ENCODE measurements around the gene HMMR.
"Not testable (repeated sequence)": the region's sequence is repeated elsewhere in the genome, so short reads cannot be mapped to it uniquely, and the experiment has no call there.

The HMMR gene, protein sequence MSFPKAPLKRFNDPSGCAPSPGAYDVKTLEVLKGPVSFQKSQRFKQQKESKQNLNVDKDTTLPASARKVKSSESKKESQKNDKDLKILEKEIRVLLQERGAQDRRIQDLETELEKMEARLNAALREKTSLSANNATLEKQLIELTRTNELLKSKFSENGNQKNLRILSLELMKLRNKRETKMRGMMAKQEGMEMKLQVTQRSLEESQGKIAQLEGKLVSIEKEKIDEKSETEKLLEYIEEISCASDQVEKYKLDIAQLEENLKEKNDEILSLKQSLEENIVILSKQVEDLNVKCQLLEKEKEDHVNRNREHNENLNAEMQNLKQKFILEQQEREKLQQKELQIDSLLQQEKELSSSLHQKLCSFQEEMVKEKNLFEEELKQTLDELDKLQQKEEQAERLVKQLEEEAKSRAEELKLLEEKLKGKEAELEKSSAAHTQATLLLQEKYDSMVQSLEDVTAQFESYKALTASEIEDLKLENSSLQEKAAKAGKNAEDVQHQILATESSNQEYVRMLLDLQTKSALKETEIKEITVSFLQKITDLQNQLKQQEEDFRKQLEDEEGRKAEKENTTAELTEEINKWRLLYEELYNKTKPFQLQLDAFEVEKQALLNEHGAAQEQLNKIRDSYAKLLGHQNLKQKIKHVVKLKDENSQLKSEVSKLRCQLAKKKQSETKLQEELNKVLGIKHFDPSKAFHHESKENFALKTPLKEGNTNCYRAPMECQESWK

DNA sequence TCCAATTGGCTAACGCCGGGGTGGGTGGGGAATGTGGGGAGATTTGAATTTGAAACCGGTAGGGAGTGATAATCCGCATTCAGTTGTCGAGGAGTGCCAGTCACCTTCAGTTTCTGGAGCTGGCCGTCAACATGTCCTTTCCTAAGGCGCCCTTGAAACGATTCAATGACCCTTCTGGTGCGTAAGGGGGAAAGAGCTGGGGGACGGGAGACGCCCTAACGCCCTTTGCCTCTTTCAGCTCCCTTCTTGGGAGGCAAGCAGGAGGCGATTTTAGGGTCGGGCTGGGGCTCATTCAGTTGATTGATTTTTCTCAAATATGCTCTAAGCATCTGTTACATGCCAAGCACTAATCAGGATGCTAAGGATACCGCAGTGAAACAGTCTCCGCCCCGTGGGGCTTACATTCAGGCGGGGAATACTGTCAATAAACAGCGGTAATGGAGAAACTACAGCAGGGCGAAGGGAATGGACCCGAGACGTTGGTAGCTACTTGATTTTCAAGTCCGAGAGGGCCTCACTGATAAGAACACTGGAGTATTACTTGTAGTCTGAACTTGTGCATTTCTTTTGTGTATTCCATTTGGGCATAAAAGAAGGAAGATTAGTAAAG, at the start of gene HMMR:
Gene HMMR (plus strand): TSS at position 71 of the 610 bp plus-strand sequence. CDS start 61 bp downstream, at position 132.
- no peak for DNase-seq (ENCODE audit: low read depth in 2 of 3, low spot score in 1 of 3)

DNA sequence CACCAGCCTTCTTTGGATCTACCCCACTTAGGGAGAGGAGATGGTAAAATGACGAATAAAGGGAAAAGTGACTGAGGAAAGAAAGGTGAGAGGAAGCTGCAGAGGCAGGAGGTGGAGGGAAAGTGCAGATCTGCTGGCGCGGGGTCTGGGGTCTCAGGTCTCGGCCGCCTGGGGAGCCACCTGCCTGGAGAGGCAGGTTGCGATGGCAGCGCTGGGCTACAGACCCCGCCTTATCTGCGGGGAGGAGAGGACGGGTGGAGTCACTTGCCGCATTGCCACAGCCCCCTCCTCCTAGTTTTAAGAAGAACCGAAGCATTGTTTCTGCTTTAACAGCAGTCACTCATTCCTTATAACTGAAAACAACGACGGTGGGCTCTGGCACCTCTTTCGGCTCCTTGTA, 44.8 kb upstream of the HMMR start:
- DNase-seq (ENCODE audit: low read depth in 2 of 3, low spot score in 1 of 3), result not testable (repeated sequence)

DNA sequence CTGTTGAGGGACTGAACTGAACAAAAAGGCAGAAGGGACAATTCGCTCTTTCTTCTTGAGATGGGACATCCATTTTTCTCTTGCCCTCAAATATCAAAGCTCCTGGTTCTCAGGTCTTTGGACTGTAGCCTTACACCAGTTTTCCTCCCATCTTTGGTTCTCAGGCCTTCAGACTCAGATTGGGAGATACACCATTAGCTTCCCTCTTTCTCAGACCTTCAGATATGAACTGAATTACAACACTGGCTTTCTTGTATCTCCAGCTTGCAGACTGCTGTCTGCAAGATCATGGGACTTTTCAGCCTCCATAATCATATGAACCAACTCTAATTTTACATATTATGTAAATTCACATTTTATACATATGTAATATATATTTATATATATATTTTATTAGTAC, 35.6 kb upstream of the HMMR start:
- no peak for DNase-seq (ENCODE audit: low read depth in 2 of 3, low spot score in 1 of 3)

DNA sequence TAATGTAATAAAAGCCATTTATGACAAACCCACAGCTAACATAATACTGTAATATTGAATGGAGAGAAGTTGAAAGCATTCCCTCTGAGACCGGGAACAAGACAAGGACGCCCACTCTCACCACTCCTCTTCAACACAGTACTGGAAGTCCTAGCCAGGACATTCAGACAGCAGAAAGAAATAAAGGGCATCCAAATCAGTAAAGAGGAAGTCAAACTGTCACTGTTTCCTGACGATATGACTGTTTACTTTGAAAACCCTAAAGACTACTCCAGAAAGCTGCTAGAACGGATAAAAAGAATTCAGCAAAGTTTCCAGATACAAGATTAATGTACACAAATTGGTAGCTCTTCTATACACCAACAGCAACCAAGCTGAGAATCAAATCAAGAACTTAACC, 34.3 kb upstream of the HMMR start:
- not testable (repeated sequence) for DNase-seq (ENCODE audit: low read depth in 2 of 3, low spot score in 1 of 3)

DNA sequence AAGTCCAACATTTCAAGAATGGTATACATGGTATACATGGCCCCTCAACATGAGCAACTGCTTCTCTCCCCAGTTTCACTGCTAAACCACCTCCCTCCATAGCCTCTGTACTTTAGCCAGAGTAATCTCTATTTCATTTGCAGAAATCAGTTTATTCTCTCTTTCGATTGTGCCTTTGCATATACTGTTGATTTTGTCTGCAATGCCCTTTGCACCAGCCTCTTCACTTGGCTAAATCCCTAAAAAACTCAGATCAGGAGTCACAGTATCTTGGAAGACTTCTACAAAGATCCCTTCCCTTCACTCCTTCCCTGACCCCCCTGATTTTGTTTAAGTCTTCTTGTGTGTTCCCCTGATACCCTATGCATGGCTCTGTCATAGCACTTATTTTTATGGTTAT, 27.9 kb upstream of the HMMR start:
- no peak for DNase-seq (ENCODE audit: low read depth in 2 of 3, low spot score in 1 of 3)

DNA sequence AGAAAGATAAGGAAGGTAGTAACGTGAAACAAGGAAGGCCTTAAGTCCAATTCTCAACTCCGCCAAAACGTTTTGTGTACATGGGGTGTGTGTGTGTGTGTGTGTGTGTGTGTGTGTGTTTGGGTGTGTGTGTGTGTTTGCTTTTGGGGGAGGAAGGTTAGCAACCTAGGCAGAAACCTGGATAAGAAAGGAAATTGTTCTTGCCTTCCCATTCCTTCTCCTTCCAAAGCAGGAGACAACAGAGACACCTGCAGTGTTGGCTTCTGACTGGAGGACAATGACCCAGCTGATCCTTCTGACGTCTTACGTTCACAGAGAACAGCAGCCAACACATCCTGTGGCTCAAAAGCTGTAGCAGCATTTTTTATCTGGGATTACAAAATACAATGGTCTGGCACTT, 27.2 kb upstream of the HMMR start:
- no peak for DNase-seq (ENCODE audit: low read depth in 2 of 3, low spot score in 1 of 3)

DNA sequence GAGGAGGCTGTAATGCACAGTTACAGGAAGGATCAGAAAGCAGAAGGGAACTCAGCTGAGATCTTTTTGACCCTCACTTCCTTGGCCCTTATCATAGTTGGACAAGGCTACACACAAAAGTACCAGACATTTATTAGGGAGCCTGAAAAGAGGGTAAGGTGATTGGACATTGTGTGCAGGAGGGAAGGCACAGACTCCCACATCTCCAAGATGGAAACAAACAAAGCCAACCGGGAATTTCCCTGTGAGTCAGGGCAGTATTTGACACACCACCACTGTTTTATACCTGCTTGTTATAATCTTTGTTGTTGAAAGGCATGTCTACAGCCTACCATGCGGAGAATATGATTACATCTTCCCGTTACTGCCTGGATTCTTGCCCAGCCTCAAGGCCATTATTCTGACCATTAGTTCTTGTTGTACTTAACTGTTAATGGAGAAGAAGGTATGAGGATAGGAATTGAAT, 26.0 kb upstream of the HMMR start:
- DNase-seq (ENCODE audit: low read depth in 2 of 3, low spot score in 1 of 3), result no peak

DNA sequence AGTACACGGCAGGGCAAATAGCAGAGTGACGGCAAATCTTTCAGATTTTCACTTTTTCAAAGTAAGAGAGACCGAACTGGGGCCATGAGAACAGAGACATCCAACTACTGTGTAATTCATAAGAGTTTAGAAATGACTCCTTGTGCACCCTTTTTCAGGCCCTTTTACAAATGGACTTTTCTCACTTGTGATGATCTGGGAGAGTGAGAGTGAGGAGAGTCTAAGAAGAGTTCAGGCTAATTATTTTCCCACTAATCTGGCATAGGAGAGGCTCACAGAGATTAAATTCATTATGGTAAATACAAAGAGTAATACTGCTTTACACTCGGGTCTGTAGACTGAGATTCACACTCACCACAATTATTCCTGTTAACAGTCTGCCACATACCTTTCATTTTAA, 23.9 kb upstream of the HMMR start:
- DNase-seq (ENCODE audit: low read depth in 2 of 3, low spot score in 1 of 3), result no peak

DNA sequence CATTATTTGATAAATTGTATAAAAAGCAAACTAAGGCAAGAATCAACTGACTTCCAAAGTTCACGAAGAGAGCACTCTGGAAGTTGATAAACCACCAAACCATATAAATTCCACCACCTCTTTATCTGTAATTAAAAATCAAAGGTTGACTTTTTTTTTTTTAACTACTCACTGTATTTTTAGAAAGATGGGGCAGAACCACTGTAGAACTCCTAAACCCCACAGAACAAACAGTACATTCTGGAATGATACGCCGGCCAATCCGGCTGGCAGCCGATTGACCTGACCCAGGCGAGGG, 23.5 kb upstream of the HMMR start:
- no peak for DNase-seq (ENCODE audit: low read depth in 2 of 3, low spot score in 1 of 3)

DNA sequence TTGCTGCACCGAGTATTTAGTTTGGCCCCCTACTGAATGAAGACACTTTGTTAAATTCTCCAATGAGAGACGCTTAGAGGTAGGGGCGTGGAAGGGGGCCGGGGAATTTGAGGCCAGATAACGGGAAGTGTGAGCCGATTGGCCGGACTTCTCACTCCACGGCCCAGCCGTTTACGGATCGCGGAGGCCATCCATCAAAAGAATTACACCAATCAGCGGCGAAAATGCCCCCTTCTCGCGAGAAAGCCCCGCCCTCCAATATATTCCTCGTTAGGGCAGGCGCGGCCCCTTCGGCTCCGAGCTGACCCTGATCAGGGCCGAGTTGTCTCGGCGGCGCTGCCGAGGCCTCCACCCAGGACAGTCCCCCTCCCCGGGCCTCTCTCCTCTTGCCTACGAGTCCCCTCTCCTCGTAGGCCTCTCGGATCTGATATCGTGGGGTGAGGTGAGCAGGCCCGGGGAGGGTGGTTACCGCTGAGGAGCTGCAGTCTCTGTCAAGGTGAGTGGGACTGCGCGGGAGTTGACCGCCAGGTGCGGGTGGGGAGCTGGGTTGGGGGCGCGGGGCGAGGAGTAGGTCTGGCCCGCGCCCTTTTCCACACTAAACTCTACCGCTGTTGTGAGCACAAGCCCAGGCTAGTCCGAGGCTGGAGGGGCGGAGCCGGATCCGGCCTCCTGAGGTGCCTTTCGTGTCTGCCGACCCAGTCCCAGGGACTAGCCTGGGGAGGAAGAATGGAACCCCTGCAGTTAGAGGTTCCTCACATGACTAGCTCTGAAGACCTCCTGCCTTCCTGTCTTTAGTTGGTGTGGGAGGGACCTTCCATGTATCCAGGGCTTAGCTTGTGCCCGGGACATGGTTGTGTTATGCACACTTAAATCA, 22.9 kb upstream of the HMMR start, which contains the start of gene CCNG1:
Gene CCNG1 (plus strand): TSS at position 287 of the 874 bp plus-strand sequence. CDS start 1,662 bp downstream, outside the sequence.
- DNase-seq (ENCODE audit: low read depth in 2 of 3, low spot score in 1 of 3), result peak; percentile 81 to 85 (median 82)

DNA sequence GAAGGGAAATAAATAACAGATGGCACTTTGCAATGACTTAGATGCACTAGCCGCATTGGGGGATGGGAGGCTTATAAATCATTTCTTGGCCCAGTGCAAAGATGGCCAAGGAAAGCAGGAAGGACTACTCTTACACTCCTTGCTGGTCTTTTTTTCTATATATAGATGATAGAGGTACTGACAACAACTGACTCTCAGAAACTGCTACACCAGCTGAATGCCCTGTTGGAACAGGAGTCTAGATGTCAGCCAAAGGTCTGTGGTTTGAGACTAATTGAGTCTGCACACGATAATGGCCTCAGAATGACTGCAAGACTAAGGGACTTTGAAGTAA, 21.4 kb upstream of the HMMR start:
- DNase-seq (ENCODE audit: low read depth in 2 of 3, low spot score in 1 of 3), result no peak

DNA sequence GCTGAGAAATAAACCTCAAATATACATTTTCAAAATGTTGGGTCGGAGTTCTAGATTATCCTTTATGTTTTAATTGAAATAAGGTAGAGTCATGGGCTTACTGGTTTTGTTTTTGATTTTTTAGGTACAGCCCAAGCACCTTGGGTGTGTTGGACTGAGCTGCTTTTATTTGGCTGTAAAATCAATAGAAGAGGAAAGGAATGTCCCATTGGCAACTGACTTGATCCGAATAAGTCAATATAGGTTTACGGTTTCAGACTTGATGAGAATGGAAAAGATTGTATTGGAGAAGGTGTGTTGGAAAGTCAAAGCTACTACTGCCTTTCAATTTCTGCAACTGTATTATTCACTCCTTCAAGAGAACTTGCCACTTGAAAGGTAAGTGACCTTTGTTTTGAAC, 19.5 kb upstream of the HMMR start:
- DNase-seq (ENCODE audit: low read depth in 2 of 3, low spot score in 1 of 3), result no peak

DNA sequence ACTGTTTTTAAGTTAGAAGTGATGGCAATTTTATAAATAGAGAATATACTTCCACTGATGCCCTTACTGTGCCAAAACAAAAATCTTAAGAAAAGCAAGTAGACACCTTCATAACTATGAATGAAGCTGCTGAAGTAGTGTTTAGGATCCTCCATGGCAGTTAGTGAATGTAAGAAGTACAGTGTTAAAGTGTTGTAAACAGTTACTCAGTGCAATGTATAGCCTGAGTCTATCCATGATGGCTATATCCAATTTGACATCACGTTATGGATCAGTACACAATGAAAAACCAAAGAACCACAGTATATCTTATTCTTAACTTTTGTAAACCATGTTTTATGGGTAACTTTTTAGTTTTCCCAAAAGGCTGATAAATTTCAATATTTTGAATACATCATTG, 15.9 kb upstream of the HMMR start:
- no peak for DNase-seq (ENCODE audit: low read depth in 2 of 3, low spot score in 1 of 3)

DNA sequence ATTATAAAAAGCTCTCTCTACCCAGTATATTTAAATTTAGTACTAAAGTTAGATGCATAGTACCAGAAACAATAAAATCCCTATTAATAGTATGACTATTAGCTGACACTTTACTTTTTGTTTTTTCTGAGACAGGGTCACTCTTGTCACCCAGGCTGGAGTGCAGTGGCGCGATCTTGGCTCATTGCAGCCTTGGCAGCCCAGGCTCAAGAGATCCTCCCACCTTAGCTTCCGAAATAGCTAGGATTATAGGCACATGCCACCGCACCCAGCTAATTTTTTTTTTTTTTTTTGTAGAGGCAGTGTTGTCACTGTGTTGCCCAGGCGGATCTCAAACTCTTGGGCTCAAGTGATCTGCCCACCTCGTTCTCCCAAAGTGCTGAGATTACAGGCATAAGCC, 15.1 kb upstream of the HMMR start:
- no peak for DNase-seq (ENCODE audit: low read depth in 2 of 3, low spot score in 1 of 3)

DNA sequence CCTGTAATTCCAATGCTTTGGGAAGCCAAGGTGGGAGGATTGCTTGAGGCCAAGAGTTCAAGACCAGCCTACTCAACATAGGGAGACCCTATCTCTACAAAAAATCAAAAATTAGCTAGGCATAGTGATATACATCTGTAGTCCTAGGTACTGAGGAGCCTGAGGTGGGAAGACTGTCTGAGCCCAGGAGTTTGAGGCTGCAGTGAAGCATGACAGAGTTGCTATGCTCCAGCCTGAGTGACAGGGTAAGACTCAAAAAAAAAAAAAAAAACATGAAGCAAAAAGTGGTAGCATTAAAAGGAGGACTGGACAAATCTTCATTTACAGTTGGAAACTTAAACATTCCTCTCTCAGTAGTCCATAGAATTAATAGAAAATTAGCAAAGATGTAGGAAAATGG, 13.2 kb upstream of the HMMR start:
- DNase-seq (ENCODE audit: low read depth in 2 of 3, low spot score in 1 of 3), result no peak

DNA sequence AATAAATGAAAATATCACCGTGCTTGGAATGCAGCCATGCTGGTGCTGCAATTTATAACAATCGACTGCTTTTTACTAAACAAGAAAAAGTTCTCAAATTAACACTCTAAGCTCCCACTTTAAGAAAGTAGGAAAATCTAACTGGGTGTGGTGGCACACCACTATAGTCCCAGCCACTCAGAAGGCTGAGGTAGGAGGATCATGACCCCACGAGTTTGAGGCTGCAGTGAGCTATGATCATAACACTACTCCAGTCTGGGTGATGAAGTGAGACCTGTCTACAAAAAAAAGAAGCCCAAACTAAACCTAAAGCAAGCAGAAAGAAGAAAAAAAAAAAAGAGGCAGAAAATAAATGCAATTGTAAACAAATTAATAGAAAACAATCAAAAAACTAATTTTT, 12.6 kb upstream of the HMMR start:
- DNase-seq (ENCODE audit: low read depth in 2 of 3, low spot score in 1 of 3), result no peak

DNA sequence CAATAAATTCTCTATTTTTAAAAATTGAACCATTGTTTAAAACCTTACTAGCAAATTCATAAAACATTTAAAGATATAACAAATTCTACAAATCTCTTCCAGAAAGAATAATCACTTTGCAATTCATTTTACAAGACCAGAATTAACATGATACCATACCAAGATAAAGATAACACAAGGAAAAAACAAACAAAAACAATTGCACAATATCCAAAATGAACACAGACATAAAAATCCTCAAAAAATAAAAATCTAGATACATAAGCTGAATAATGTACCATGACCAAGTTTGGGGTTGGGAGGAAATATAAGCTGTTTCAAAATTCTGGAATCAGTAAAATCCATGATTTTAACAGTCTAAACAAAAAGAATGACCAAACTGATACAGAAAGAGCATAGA, 11.9 kb upstream of the HMMR start:
- no peak for DNase-seq (ENCODE audit: low read depth in 2 of 3, low spot score in 1 of 3)

DNA sequence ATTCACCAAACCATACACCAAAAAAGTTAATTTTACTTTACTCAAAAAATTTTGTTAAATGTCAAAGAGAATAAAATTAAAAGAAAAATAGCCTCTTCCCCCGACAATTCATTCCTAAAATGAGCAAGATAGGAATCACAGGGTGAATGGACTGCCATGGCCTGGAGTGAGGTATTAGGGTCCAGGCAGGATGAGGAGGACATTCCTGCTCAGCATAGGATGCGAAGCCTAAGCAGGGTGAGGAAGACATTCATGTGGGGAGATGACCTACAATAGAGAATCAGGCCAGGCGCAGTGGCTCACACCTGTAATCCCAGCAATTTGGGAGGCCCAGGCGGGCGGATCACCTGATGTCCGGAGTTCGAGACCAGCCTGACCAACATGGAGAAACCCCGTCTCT, 8.9 kb upstream of the HMMR start:
- no peak for DNase-seq (ENCODE audit: low read depth in 2 of 3, low spot score in 1 of 3)

DNA sequence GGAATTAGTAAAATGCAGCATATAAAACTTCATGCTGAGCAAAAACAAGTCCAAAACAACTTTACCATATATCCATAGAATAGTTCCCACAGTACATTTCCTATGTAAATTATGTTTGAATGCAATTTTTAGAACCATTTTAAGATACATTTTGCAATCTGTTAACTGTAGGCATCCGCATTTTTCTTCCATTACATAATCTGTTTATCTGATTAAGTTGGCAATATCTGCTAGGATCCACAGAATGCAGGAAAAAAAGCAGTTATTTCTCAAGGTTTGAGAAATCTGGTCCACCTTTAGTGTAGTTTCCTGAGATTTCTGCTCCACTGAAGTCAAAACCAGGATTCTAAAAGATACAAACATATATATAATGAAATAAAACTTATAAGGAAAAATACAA, 6.7 kb upstream of the HMMR start:
- DNase-seq (ENCODE audit: low read depth in 2 of 3, low spot score in 1 of 3), result no peak

DNA sequence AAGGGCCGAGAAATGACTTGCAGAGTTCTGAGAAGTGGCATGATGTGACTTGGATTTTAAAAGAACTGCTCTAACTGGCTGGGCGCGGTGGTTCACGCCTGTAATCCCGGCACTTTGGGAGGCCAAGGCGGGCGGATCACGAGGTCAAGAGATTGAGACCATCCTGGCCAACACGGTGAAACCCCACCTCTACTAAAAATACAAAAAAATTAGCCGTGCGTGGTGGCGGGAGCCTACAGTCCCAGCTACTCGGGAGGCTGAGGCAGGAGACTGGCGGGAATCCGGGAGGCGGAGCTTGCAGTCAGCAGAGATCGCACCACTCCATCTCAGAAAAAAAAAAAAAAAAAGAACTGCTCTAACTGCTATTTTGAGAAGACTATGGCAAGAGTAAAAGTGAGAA, 5.0 kb upstream of the HMMR start:
- DNase-seq (ENCODE audit: low read depth in 2 of 3, low spot score in 1 of 3), result not testable (repeated sequence)

DNA sequence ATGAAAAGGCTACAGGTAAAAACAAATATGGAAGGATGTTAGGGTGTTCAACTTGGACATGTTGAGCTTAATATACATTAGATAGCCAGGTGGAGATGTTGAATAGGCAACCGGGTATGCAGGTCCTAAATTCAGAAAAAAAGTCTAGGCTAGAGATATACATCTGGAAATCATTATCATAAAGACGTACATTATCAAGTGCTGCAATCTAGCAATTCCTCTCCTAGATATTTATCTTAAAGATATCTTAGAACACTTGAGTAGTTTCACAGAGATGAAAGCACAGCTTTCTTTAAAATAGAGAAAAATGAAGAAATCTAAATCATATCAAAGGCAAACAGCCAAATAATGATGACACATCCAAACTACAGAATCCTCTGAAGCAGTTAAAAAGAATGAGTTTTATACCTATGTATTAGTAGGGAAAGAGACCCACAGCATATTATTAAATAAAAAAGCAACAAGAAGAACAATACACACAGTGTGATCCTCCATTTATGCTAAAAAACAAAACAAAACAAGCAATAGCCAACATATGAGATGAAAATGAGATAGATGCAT, 4.3 kb upstream of the HMMR start:
- DNase-seq (ENCODE audit: low read depth in 2 of 3, low spot score in 1 of 3), result no peak
